Left lung (tissue), 10 donors: ENCODE measurements around the gene AKAP13. TPM values are rescaled to one million over a fixed set of nuclear protein-coding genes. Genes with fewer than 3 reads are reported as not detected.
A peak's percentile ranks its signal among the peaks of the same experiment; 100 is the strongest.

Experiments used
- ATAC-seq: fragments of 200-7000 bp; cut with Tn5 transposase; one replicate; pipeline ENCODE4 v1.9.1; 2020; ENCODE audit warnings: moderate library complexity
- DNase-seq, 4 donors: peaks; one replicate each; pipeline ENCODE4 v3.0.0-alpha.2; 2013 to 2020
- H3K27ac ChIP-seq, 2 donors: fragments of 200-600 bp; sonication (generic) in 1 of 2; one replicate each; pipeline versions ENCODE4 v1.5.0 to v1.8.0; 2020 to 2021
- H3K27me3 ChIP-seq, 2 donors: fragments of 200-600 bp; sonication (generic) in 1 of 2; one replicate each; pipeline versions ENCODE4 v1.5.0 to v1.8.0; 2020 to 2021
- H3K36me3 ChIP-seq, 2 donors: fragments of 200-600 bp; sonication (generic) in 1 of 2; one replicate each; pipeline versions ENCODE4 v1.5.0 to v1.8.0; 2020 to 2021
- H3K4me1 ChIP-seq, 2 donors: fragments of 200-600 bp; one replicate each; pipeline ENCODE4 v1.8.0; 2021
- H3K4me3 ChIP-seq, 2 donors: fragments of 200-600 bp; sonication (generic) in 1 of 2; one replicate each; pipeline versions ENCODE4 v1.5.0 to v1.8.0; 2020 to 2021; ENCODE audit warnings: mild to moderate bottlenecking in 1 of 2
- H3K9me3 ChIP-seq, 2 donors: fragments of 200-600 bp; sonication (generic) in 1 of 2; one replicate each; pipeline versions ENCODE4 v1.5.0 to v1.8.0; 2020 to 2021
- CTCF ChIP-seq, 2 donors: fragments of 200-600 bp; sonication (generic) in 1 of 2; IDR thresholded peaks; one replicate each; pipeline versions ENCODE4 v1.5.0 to v1.8.0; 2021; ENCODE audit warnings: antibody characterized with exemption in 2 of 2
- intact Hi-C, 2 donors: fragments of 100-400 bp; cut with DNase I; formaldehyde crosslinking; loops; one replicate each; pipeline versions ENCODE4 v1.11.2 to v1.14.2; 2022
- polyA plus RNA-seq, 6 donors: library from polyadenylated mRNA; unstranded; fragments of 120-200 nt; gene quantifications; one replicate each; pipeline ENCODE4 v1.2.1, GENCODE V29; 2013; ENCODE audit not compliant: insufficient read length in 6 of 6
- total RNA-seq, 2 donors: library from RNA; stranded (reverse); fragmentation: NEBNext Ultra II Directional; extraction: Animal tissue kit (Norgen Biotek cat#: 25700); gene quantifications; one replicate each; pipeline ENCODE4 v1.2.1, GENCODE V29; 2021
- donor health status: DM: no; HTN: yes; CAD: no.
- donor health status: DM: no; HTN: no; CAD: no.

AKAP13 gene
- total and polyA plus RNA-seq, 8 donors, result 93.6 to 346 (median 102) TPM

GRCh38 chr15:85563731-85564130, 183.3 kb downstream of the AKAP13 start:
- intact Hi-C loops, result no loop called here
- ATAC-seq (peak; percentile 51), DNase-seq (no peak)
- H3K27me3 ChIP-seq, result no peaks in the 10 kb centered on the region
- peaks cover 9 to 84% of the 10 kb centered on the region in 2 donors for H3K4me1 ChIP-seq
- H3K36me3 ChIP-seq, result peaks cover 0 to 5% of the 10 kb centered on the region in 2 donors
- no peak for TF ChIP-seq CTCF (IDR thresholded peaks at IDR 0.05)
- peak overlapping the region; percentile 55 to 60 for H3K27ac ChIP-seq
- no peaks in the 10 kb centered on the region for H3K9me3 ChIP-seq
- H3K4me3 ChIP-seq, result no peak overlapping the region

- intact Hi-C loops, result no loop called here
- peak overlapping the region; percentile 55 to 60 for H3K27ac ChIP-seq
- TF ChIP-seq CTCF (IDR thresholded peaks at IDR 0.05), result no peak
- ATAC-seq (peak; percentile 41), DNase-seq (no peak)
- H3K36me3 ChIP-seq, result peaks cover 0 to 5% of the 10 kb centered on the region in 2 donors
- H3K4me1 ChIP-seq, result peaks cover 9 to 84% of the 10 kb centered on the region in 2 donors
- no peak overlapping the region for H3K4me3 ChIP-seq
- H3K9me3 ChIP-seq, result no peaks in the 10 kb centered on the region
- no peaks in the 10 kb centered on the region for H3K27me3 ChIP-seq
Observed at GRCh38 chr15:85564686-85565085, 184.3 kb downstream of the AKAP13 start.

- no peak for TF ChIP-seq CTCF (IDR thresholded peaks at IDR 0.05)
- no peaks in the 10 kb centered on the region for H3K36me3 ChIP-seq
- peaks cover 6 to 83% of the 10 kb centered on the region in 2 donors for H3K4me1 ChIP-seq
- ATAC-seq (no peak), DNase-seq (no peak)
- H3K4me3 ChIP-seq, result no peak overlapping the region
- H3K9me3 ChIP-seq, result no peaks in the 10 kb centered on the region
- intact Hi-C loops, result no loop called here
- no peaks in the 10 kb centered on the region for H3K27me3 ChIP-seq
- peak overlapping the region in 1 of 2 donors; percentile 10 for H3K27ac ChIP-seq
Observed at GRCh38 chr15:85568261-85568808, 187.9 kb downstream of the AKAP13 start.

GRCh38 chr15:85570336-85570735, 189.9 kb downstream of the AKAP13 start:
- Histone ChIP-seq H3K36me3 (peaks cover 0 to 5% of the 10 kb centered on the region in 2 donors), H3K27ac (peak overlapping the region; percentile 21 to 75), H3K9me3 (no peaks in the 10 kb centered on the region), H3K4me1 (peaks cover 0 to 69% of the 10 kb centered on the region in 2 donors), H3K27me3 (no peaks in the 10 kb centered on the region), H3K4me3 (no peak overlapping the region)
- ATAC-seq (peak; percentile 4), DNase-seq (no peak)
- intact Hi-C loops, result no loop called here
- no peak for TF ChIP-seq CTCF (IDR thresholded peaks at IDR 0.05)

GRCh38 chr15:85571780-85572179, 191.4 kb downstream of the AKAP13 start:
- peak overlapping the region; percentile 4 to 75 for H3K27ac ChIP-seq
- no peaks in the 10 kb centered on the region for H3K9me3 ChIP-seq
- H3K27me3 ChIP-seq, result no peaks in the 10 kb centered on the region
- intact Hi-C loops, result no loop called here
- no peak overlapping the region for H3K4me3 ChIP-seq
- peaks cover 0 to 20% of the 10 kb centered on the region in 2 donors for H3K36me3 ChIP-seq
- no peak for TF ChIP-seq CTCF (IDR thresholded peaks at IDR 0.05)
- H3K4me1 ChIP-seq, result peaks cover 0 to 59% of the 10 kb centered on the region in 2 donors
- DNase-seq (no peak), ATAC-seq (peak; percentile 64)
